Mesenchymal stem cell (in vitro differentiated cells and primary cell): ENCODE data around the gene SULT1C4.

ENCODE experiments used
- DNase-seq: peaks from one replicate; pipeline ENCODE4 v3.0.0-alpha.2; 2013
- H2AFZ ChIP-seq: one replicate; pipeline ENCODE4 v1.6.1; 2013; ENCODE audit warnings: low read depth, mild to moderate bottlenecking, control low read depth, inconsistent platforms, low read length, moderate library complexity
- H2AK5ac ChIP-seq: 2 replicates; pipeline ENCODE4 v1.6.1; 2013; ENCODE audit warnings: low read length, moderate library complexity, mild to moderate bottlenecking, inconsistent platforms; ENCODE audit not compliant: severe bottlenecking
- H2BK120ac ChIP-seq: one replicate; pipeline ENCODE4 v1.6.1; 2013; ENCODE audit warnings: low read depth, mild to moderate bottlenecking, inconsistent platforms, low read length, moderate library complexity
- H2BK12ac ChIP-seq, 2 experiments: one replicate each; pipeline ENCODE4 v1.6.1; 2013; ENCODE audit warnings: inconsistent platforms in 2 of 2, low read length in 2 of 2, mild to moderate bottlenecking in 2 of 2, moderate library complexity in 2 of 2, control low read depth in 1 of 2
- H2BK15ac ChIP-seq: one replicate; pipeline ENCODE4 v1.6.1; 2013; ENCODE audit warnings: mild to moderate bottlenecking, low read depth, inconsistent platforms; ENCODE audit not compliant: poor library complexity, severe bottlenecking
- H2BK5ac ChIP-seq: 2 replicates; pipeline ENCODE4 v1.6.1; 2013; ENCODE audit warnings: low read depth, mild to moderate bottlenecking, low read length, control low read depth, inconsistent platforms; ENCODE audit not compliant: poor library complexity, severe bottlenecking
- H3K14ac ChIP-seq, 2 experiments: one replicate each; pipeline ENCODE4 v1.6.1; 2013; ENCODE audit warnings: inconsistent platforms in 2 of 2, low read length in 2 of 2, control low read depth in 1 of 2, mild to moderate bottlenecking in 1 of 2, moderate library complexity in 1 of 2
- H3K18ac ChIP-seq, 2 experiments: one replicate each; pipeline ENCODE4 v1.6.1; 2013; ENCODE audit warnings: inconsistent platforms in 2 of 2, low read length in 2 of 2, control low read depth in 1 of 2, low read depth in 1 of 2, mild to moderate bottlenecking in 1 of 2
- H3K23ac ChIP-seq, 2 experiments: one replicate each; pipeline ENCODE4 v1.6.1; 2013; ENCODE audit warnings: inconsistent platforms in 2 of 2, low read length in 2 of 2, mild to moderate bottlenecking in 2 of 2, moderate library complexity in 2 of 2, control low read depth in 1 of 2
- H3K27ac ChIP-seq: 2 replicates; pipeline ENCODE4 v1.5.1; 2013; ENCODE audit warnings: mild to moderate bottlenecking, moderate library complexity, low read length, control low read depth, inconsistent platforms; ENCODE audit not compliant: poor library complexity, severe bottlenecking
- H3K27me3 ChIP-seq, 2 experiments: 2 replicates each; pipeline versions ENCODE4 v1.6.1 to v1.7.0; 2013; ENCODE audit warnings: low read length in 2 of 2, mild to moderate bottlenecking in 2 of 2, moderate library complexity in 2 of 2, control low read depth in 1 of 2, inconsistent platforms in 1 of 2; ENCODE audit not compliant: control insufficient read depth in 1 of 2, insufficient read depth in 1 of 2
- H3K36me3 ChIP-seq, 2 experiments: 2 replicates each; pipeline versions ENCODE4 v1.6.1 to v1.7.0; 2013; ENCODE audit warnings: low read length in 2 of 2, control low read depth in 1 of 2, inconsistent platforms in 1 of 2, low read depth in 1 of 2, mild to moderate bottlenecking in 1 of 2; ENCODE audit not compliant: insufficient read depth in 2 of 2, control insufficient read depth in 1 of 2
- H3K4ac ChIP-seq, 2 experiments: one replicate each; pipeline ENCODE4 v1.6.1; 2013; ENCODE audit warnings: inconsistent platforms in 2 of 2, low read length in 2 of 2, mild to moderate bottlenecking in 2 of 2, moderate library complexity in 2 of 2, control low read depth in 1 of 2, low read depth in 1 of 2
- H3K4me1 ChIP-seq: 2 replicates; pipeline ENCODE4 v1.6.1; 2013; ENCODE audit warnings: low read depth, low read length, control low read depth; ENCODE audit not compliant: control insufficient read depth, insufficient read depth
- H3K4me2 ChIP-seq: 2 replicates; pipeline ENCODE4 v1.6.1; 2013; ENCODE audit warnings: low read length, mild to moderate bottlenecking, inconsistent platforms; ENCODE audit not compliant: poor library complexity, severe bottlenecking
- H3K4me3 ChIP-seq, 2 experiments: 2 replicates each; pipeline versions ENCODE4 v1.5.1 to v1.7.0; 2013; ENCODE audit warnings: low read length in 2 of 2, mild to moderate bottlenecking in 2 of 2, control low read depth in 1 of 2, low read depth in 1 of 2; ENCODE audit not compliant: insufficient read depth in 1 of 2
- H3K79me1 ChIP-seq: replicated peaks from 2 replicates; pipeline ENCODE4 v1.6.1; 2013; ENCODE audit warnings: mild to moderate bottlenecking, control low read depth, low read length, inconsistent platforms; ENCODE audit not compliant: poor library complexity, severe bottlenecking
- H3K9ac ChIP-seq: 2 replicates; pipeline ENCODE4 v1.7.0; 2013; ENCODE audit warnings: mild to moderate bottlenecking, low read length, moderate library complexity
- H3K9me3 ChIP-seq: 2 replicates; pipeline ENCODE4 v1.7.0; 2013; ENCODE audit warnings: mild to moderate bottlenecking, low read length; ENCODE audit not compliant: control insufficient read depth
- H4K8ac ChIP-seq: one replicate; pipeline ENCODE4 v1.6.1; 2013; ENCODE audit warnings: inconsistent platforms, mild to moderate bottlenecking, low read length, moderate library complexity
- H4K91ac ChIP-seq: one replicate; pipeline ENCODE4 v1.6.1; 2013; ENCODE audit warnings: mild to moderate bottlenecking, low read length, inconsistent platforms
- WGBS: methylation state at CpG from one replicate; pipeline ENCODE4 v1.1.7; 2013; ENCODE audit warnings: mixed read lengths; 5-methylcytosine and 5-hydroxymethylcytosine counted together

The SULT1C4 gene

GRCh38 chr2:108346827-108347226 is 30.9 kb upstream of the SULT1C4 start:
- H2BK120ac ChIP-seq = no peak overlapping the region
- no peak overlapping the region for H2BK12ac ChIP-seq
- DNase-seq = no peak
- H3K27me3 ChIP-seq = no peaks in the 10 kb centered on the region
- no peak overlapping the region for H2BK5ac ChIP-seq
- no peak overlapping the region for H3K4me2 ChIP-seq
- peaks cover 4% of the 10 kb centered on the region for H3K4me1 ChIP-seq
- no peak overlapping the region for H2BK15ac ChIP-seq
- H3K18ac ChIP-seq = no peak overlapping the region
- H3K36me3 ChIP-seq = no peaks in the 10 kb centered on the region
- H3K14ac ChIP-seq = no peak overlapping the region
- no peak overlapping the region for H4K8ac ChIP-seq
- no peak overlapping the region for H3K4ac ChIP-seq
- no peaks in the 10 kb centered on the region for H3K9me3 ChIP-seq
- H2AK5ac ChIP-seq = no peak overlapping the region
- no peaks in the 10 kb centered on the region for H3K79me1 ChIP-seq
- H3K9ac ChIP-seq = no peak overlapping the region
- H3K23ac ChIP-seq = no peak overlapping the region
- no peak overlapping the region for H4K91ac ChIP-seq
- 71% methylated on average over 1 of the region's 3 CpGs for WGBS
- no peak overlapping the region for H3K27ac ChIP-seq
- H2AFZ ChIP-seq = no peak overlapping the region
- H3K4me3 ChIP-seq = no peak overlapping the region

- Histone ChIP-seq H2BK15ac (no peak overlapping the region), H3K36me3 (no peaks in the 10 kb centered on the region), H3K27me3 (no peaks in the 10 kb centered on the region), H3K9ac (no peak overlapping the region), H3K79me1 (no peaks in the 10 kb centered on the region), H3K4me2 (no peak overlapping the region), H3K4me1 (peaks cover 4% of the 10 kb centered on the region), H3K18ac (no peak overlapping the region), H2AK5ac (no peak overlapping the region), H2BK5ac (no peak overlapping the region), H2BK12ac (no peak overlapping the region), H4K8ac (no peak overlapping the region), H3K9me3 (no peaks in the 10 kb centered on the region), H3K14ac (no peak overlapping the region), H2AFZ (no peak overlapping the region), H4K91ac (no peak overlapping the region), H3K4me3 (no peak overlapping the region), H3K4ac (no peak overlapping the region), H3K27ac (no peak overlapping the region), H3K23ac (no peak overlapping the region), H2BK120ac (no peak overlapping the region)
- DNase-seq = no peak
- 33% methylated on average over 1 of the region's 3 CpGs for WGBS
Observed at GRCh38 chr2:108347786-108348185, 30.0 kb upstream of the SULT1C4 start.

GRCh38 chr2:108348816-108349570 is 28.8 kb upstream of the SULT1C4 start:
- Histone ChIP-seq H4K91ac (no peak overlapping the region), H3K9me3 (no peaks in the 10 kb centered on the region), H2AK5ac (peak overlapping the region; percentile 54), H3K14ac (no peak overlapping the region), H2BK5ac (no peak overlapping the region), H3K27me3 (no peaks in the 10 kb centered on the region), H3K18ac (no peak overlapping the region), H3K36me3 (no peaks in the 10 kb centered on the region), H2BK120ac (no peak overlapping the region), H3K4ac (no peak overlapping the region), H3K79me1 (peaks cover 2% of the 10 kb centered on the region), H3K4me2 (no peak overlapping the region), H2AFZ (no peak overlapping the region), H3K23ac (no peak overlapping the region), H3K4me1 (peaks cover 4% of the 10 kb centered on the region), H2BK12ac (no peak overlapping the region), H3K9ac (no peak overlapping the region), H3K27ac (no peak overlapping the region), H4K8ac (no peak overlapping the region), H3K4me3 (no peak overlapping the region), H2BK15ac (no peak overlapping the region)
- DNase-seq = no peak
- WGBS = 97% methylated on average over 5 of the region's 5 CpGs

GRCh38 chr2:108349571-108349928 is 28.2 kb upstream of the SULT1C4 start:
- no peak overlapping the region for H3K4ac ChIP-seq
- WGBS = 81% methylated on average over 2 of the region's 2 CpGs

More at GRCh38 chr2:108349571-108349928, 28.2 kb upstream of the SULT1C4 start:
- Histone ChIP-seq H2BK15ac (no peak overlapping the region), H3K18ac (no peak overlapping the region), H3K23ac (no peak overlapping the region), H3K79me1 (peaks cover 2% of the 10 kb centered on the region), H3K9me3 (no peaks in the 10 kb centered on the region), H3K36me3 (no peaks in the 10 kb centered on the region), H3K27ac (no peak overlapping the region), H2BK120ac (no peak overlapping the region), H4K91ac (no peak overlapping the region), H2BK5ac (no peak overlapping the region), H3K4me2 (no peak overlapping the region), H2BK12ac (no peak overlapping the region), H3K14ac (no peak overlapping the region), H3K4me3 (no peak overlapping the region), H2AFZ (no peak overlapping the region), H4K8ac (no peak overlapping the region), H3K27me3 (no peaks in the 10 kb centered on the region), H3K9ac (peak overlapping the region; percentile 30), H2AK5ac (peak overlapping the region; percentile 71), H3K4me1 (peaks cover 4% of the 10 kb centered on the region)
- DNase-seq = no peak
